GM19035 (cell line): ENCODE results near the gene CMTM3.
"Not testable (repeated sequence)": the region's sequence is repeated elsewhere in the genome, so short reads cannot be mapped to it uniquely, and the experiment has no call there.

Source experiments
- ATAC-seq: cut with Tn5 transposase; IDR thresholded peaks from one replicate; pipeline ENCODE4 v1.9.1; 2021; ENCODE audit not compliant: unreplicated experiment

CMTM3 gene

GRCh38 chr16:66660422-66661209, 56.1 kb downstream of the CMTM3 start:
- ATAC-seq, result no peak

- no peak for ATAC-seq
These were observed 56.7 kb downstream of the CMTM3 start for GRCh38 chr16:66661210-66661560.

- not testable (repeated sequence) for ATAC-seq
These were observed 57.3 kb downstream of the CMTM3 start for GRCh38 chr16:66661671-66662346.

- ATAC-seq, result no peak
These were observed 58.1 kb downstream of the CMTM3 start for GRCh38 chr16:66662445-66663194.
